Lower leg skin (tissue), 3 donors: Measurements from ENCODE around the gene PATJ.

Source experiments
- POLR2A ChIP-seq, 2 donors: fragments of 450-650 bp; IDR thresholded peaks; one replicate each; pipeline ENCODE4 v1.6.1; 2016 to 2017; ENCODE audit warnings: antibody characterized with exemption in 2 of 2, mild to moderate bottlenecking in 1 of 2, moderate library complexity in 1 of 2
- TF ChIP-seq, protein P1 (sequence below), 3 donors: fragments of 450-650 bp; IDR thresholded peaks; one replicate each; pipeline ENCODE4 v1.5.1; 2016; ENCODE audit warnings: antibody characterized with exemption in 3 of 3, mild to moderate bottlenecking in 3 of 3, moderate library complexity in 2 of 3

DNA sequence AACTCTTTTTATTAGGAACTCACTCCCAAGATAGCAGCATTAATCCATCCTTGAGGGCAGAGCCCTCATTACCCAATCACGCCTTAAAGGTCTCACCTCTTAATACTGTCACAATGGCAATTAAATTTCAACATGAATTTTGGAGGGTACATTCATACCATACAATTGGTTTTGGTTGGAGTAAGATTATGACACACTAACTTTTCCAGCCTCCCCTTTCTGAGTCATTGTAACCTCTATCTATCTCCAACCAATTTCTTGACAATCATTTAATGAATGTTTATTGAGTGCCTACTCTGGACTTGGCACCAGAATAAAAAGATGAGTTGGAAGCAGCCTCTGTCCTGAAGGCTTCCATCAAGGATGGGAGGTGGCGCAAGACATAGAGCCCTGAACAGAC lies 358.2 kb downstream of the PATJ start:
- TF ChIP-seq, protein P1, sequence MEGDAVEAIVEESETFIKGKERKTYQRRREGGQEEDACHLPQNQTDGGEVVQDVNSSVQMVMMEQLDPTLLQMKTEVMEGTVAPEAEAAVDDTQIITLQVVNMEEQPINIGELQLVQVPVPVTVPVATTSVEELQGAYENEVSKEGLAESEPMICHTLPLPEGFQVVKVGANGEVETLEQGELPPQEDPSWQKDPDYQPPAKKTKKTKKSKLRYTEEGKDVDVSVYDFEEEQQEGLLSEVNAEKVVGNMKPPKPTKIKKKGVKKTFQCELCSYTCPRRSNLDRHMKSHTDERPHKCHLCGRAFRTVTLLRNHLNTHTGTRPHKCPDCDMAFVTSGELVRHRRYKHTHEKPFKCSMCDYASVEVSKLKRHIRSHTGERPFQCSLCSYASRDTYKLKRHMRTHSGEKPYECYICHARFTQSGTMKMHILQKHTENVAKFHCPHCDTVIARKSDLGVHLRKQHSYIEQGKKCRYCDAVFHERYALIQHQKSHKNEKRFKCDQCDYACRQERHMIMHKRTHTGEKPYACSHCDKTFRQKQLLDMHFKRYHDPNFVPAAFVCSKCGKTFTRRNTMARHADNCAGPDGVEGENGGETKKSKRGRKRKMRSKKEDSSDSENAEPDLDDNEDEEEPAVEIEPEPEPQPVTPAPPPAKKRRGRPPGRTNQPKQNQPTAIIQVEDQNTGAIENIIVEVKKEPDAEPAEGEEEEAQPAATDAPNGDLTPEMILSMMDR (IDR thresholded peaks at IDR 0.05) = no peak
- TF ChIP-seq POLR2A (IDR thresholded peaks at IDR 0.05) = no peak
